HG03139 (cell line): ENCODE results near the gene MAL.
"Not testable (repeated sequence)": the region's sequence is repeated elsewhere in the genome, so short reads cannot be mapped to it uniquely, and the experiment has no call there.

Experiments used
- ATAC-seq: cut with Tn5 transposase; IDR thresholded peaks from one replicate; pipeline ENCODE4 v1.9.1; 2021; ENCODE audit not compliant: unreplicated experiment

Gene MAL

DNA sequence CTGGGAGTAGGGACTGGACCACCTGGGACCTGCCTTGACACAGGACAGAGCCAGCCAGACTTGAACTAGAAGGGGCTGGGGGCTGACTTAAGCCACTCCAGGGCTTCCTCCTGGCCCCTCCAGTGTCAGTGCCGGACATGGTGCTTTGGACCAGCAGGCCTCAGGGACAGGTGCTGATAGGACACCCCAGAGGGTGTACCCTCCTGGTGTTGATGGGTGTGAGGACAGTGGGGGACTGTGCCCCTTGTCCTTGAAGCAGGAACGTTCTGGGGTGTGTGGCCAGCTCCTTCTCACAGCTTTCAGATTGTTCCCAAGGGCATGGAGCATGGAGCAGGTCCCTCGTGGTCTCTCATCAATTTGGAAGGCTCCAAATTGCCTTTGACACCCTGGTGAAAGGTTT is 6.8 kb downstream of the MAL start:
- ATAC-seq: no peak

DNA sequence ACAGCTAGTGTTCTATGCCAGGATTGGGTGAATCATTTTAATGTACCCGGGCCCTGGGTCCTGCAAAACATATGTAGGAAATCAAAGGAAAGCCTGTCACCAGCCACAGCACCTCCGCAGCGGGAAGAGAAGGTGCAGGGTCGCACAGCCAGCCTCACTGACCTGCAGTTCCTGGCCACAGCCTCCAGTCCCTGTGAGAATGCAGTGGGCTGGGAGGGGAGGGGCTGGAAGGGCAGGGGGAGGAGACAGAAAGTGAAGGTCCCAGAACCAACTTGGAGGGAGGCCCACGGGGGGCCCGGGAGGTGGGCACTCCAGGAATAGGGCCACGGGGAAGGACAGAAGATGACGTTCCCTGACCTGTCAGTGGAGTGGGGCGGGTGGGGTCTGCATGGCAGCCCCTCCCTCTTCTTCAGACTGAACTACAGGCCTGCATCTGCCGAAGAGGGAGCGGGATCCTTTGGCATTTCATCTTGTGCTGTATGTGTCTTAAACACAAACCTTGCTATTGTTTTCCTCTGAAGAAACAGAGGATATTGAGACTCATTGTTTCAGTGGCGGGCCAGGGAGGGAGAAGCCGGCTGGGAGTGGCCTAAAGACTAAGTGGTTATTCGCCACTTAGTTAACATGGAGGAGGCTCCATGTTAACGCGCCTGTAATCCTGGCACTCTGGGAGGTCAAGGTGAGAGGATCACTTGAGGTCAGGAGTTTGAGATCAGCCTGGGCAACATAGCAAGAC is 7.5 kb downstream of the MAL start:
- no peak for ATAC-seq

DNA sequence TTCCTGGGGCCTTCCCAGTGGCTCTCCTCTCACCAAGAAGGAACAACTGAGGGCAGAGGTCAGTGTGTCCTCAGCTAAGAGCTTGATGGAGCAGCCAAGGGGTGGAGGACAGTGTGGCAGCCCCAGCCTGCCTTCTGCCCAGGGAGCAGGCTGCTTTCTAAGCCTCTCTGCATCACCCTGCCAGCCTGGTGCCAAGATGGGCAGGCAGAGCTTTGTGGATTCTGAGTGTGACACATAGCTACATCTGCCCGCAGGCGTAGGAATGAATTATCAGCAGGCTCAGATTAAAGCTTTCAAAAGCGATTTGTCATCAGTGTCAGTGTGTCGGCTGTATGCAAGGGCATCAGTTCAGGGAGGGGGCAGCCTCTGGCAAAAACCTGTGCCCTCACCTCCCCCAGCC is 8.7 kb downstream of the MAL start:
- ATAC-seq: no peak

DNA sequence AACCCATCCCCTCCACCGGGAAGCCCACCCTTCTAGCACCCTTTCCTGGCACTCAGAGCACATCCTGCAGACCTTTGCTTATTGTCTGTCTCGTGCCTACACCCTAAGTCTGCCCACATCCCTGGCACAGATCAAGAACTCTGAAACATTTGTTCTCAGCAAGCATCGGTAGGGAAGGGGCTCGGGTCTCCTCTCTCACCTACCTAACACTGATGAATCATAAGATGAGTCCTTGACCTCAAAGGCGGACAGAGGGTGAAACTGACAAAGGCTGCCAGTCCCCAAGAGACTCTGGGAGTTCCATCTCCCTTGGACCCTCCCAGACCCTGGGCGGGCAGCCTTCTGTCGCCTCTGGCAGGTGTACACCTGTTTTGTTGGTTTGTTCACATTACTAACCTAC is 9.3 kb downstream of the MAL start:
- no peak for ATAC-seq

DNA sequence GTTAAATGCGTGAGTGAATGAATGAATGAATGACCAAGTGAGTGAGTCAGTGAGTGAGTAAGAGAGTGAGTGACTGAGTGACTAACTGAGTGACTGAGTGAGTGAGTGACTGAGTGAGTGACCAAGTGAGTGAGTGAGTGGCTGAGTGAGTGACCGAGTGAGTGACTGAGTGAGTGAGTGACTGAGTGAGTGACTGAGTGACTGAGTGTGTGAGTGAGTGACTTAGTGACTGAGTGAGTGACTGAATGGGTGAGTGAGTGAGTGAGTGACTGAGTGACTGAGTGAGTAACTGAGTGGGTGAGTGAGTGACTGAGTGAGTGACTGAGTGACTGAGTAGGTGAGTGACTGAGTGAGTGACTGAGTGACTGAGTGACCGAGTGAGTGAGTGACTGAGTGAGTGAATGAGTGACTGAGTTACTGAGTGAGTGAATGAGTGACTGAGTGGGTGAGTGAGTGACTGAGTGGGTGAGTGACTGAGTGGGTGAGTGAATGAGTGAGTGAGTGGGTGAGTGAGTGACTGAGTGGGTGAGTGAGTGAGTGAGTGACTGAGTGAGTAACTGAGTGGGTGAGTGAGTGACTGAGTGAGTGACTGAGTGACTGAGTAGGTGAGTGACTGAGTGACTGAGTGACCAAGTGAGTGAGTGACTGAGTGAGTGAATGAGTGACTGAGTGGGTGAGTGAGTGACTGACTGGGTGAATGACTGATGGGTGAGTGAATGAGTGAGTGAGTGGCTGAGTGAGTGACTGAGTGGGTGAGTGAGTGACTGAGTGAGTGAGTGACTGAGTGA is 11.3 kb downstream of the MAL start:
- ATAC-seq: no peak

DNA sequence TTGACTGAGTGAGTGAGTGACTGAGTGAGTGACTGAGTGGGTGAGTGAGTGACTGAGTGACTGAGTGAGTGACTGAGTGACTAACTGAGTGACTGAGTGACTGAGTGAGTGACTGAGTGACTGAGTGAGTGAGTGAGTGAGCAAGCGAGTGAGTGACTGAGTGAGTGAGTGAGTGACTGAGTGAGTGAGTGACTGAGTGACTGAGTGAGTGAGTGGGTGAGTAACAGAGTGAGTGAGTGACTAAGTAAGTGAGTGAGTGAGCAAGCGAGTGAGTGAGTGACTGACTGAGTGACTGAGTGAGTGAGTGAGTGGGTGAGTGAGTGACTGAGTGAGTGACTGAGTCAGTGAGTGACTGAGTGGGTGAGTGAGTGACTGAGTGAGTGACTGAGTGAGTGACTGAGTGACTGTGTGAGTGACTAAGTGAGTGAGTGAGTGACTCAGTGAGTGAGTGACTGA is 11.9 kb downstream of the MAL start:
- ATAC-seq: no peak

DNA sequence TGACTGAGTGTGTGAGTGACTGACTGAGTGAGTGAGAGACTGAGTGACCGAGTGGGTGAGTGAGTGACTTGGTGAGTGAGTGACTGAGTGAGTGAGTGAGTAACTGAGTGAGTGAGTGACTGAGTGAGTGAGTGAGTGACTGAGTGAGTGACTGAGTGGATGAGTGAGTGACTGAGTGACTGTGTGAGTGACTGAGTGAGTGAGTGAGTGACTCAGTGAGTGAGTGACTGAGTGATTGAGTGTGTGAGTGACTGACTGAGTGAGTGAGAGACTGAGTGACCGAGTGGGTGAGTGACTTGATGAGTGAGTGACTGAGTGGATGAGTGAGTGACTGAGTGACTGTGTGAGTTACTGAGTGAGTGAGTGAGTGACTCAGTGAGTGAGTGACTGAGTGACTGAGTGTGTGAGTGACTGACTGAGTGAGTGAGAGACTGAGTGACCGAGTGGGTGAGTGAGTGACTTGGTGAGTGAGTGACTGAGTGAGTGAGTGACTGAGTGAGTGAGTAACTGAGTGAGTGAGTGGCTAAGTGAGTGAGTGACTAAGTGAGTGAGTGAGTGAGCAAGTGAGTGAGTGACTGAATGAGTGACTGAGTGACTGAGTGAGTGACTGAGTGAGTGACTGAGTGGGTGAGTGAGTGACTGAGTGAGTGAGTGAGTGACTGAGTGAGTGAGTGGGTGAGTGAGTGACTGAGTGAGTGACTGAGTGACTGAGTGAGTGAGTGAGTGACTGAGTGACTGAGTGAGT is 12.5 kb downstream of the MAL start:
- not testable (repeated sequence) for ATAC-seq

DNA sequence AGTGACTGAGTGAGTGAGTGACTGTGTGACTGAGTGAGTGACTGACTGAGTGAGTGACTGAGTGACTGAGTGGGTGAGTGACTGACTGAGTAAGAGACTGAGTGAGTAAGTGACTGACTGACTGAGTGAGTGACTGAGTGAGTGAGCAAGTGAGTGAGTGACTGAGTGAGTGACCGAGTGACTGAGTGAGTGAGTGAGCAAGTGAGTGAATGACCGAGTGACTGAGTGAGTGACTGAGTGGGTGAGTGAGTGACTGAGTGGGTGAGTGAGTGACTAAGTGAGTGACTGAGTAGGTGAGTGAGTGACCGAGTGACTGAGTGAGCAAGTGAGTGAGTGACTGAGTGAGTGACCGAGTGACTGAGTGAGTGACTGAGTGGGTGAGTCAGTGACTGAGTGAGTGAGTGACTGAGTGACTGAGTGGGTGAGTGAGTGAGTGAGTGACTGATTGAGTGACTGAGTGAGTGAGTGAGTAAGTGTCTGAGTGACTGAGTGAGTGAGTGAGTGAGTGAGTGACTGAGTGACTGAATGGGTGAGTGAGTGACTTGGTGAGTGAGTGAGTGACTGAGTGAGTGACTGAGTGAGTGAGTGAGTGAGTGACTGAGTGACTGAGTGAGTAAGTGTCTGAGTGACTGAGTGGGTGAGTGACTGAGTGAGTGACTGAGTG is 13.3 kb downstream of the MAL start:
- no peak for ATAC-seq

DNA sequence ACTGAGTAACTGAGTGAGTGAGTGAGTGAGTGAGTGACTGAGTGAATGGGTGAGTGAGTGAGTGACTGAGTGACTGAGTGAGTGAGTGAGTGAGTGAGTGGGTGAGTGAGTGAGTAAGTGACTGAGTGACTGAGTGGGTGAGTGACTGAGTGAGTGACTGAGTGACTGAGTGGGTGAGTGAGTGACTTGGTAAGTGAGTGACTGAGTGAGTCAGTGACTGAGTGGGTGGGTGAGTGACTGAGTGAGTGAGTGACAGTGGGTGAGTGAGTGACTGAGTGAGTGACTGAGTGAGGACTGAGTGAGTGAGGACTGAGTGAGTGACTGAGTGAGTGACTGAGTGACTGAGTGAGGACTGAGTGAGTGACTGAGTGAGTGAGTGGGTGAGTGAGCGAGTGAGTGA is 13.9 kb downstream of the MAL start:
- no peak for ATAC-seq

DNA sequence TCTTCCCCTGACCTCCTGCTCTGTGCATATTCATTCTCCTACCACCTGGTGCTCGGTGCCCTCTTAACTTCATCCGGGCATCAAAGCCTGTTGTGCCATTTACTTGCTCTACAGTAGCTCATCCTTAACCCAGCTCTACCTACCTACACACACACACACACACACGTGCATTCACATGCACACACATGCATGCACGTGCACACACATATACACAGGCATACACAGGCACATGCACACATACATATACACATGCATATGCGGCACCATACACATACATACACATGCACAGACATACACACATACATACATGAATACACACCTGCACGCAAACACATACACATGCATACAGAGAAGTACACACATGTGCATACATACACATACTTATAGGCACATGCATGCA is 14.5 kb downstream of the MAL start:
- no peak for ATAC-seq

DNA sequence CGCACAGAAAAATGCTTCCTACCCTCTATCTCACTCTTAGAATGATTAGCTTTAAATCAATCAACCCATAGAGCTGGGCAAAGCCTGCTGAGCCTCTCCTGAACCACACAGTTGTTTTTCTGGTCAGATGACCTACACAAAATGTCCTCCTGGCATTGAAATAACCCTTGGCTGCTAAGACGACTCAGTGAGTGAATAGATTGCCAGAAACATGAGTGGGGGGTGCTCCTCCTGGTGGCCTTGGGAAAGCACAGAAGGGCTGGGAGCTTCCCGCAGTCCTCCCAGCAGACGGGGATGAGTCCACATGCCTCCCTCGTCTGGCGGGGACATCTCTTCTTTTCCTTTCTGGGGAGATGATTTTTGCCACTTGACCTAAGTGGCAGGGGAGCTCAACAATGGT is 14.9 kb downstream of the MAL start:
- no peak for ATAC-seq

DNA sequence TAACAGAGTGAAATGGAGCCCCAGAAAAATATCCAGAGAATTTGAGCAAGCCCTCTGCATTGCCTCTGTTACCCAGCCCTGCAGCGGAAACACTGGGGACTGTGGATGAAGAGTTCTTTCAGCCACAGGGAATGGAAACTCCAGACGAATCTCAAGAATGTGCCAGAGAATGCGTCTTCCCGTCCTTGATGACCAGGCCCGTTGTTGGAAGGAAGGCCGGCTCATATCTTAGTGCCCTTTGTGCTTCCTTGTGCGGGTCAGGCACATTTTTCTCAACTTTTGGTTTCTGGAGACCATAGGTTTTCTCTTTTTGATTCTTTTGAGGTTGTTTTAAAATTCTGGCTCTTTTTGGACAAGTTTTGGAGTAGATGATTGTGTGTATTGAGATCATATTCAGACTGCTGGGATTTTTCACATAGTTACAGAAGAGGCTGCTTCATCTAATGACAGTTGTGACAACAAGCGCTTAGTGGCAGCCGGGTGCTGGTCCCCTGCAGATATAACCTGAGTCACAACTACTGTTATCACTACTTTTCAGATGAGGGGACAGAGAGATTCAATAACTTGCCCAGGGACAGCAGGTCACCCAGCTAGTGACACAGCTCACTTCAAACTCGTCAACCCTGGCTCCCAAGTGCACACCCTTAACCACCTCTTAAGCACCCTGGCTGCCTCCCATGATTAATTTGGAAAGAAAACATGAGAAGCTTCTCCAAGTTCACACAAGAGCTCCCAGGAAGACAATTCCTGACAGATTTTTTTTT is 15.7 kb downstream of the MAL start:
- no peak for ATAC-seq

DNA sequence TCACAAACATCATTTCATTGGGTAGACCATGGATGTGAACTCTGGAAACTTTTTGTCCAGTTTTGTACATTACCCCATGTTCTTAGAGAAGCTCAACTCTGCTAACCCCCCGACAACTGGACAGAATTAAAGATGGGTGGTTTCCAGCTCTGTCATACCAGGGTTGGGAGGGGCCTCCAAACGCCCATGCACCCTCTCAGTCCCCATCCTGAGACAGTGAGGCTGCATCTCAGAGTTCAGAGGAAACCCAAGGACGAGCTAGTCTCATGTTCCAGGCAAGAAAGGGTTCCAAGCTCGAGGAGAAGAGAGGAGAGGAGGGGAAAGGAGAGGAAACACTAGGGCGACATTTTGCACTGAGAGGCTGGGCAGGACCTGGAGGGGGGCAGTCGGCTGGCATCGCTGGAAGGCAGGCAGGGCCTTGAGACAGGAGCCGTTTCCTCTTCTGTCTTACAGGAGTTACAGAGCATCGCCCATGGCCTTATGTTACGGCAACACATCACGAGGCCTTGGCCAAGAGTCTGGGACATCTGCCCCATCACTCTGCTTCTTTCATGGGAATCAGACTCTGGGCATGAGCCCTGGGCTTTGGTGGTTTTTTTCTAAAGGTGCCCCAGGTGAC is 16.4 kb downstream of the MAL start:
- no peak for ATAC-seq

DNA sequence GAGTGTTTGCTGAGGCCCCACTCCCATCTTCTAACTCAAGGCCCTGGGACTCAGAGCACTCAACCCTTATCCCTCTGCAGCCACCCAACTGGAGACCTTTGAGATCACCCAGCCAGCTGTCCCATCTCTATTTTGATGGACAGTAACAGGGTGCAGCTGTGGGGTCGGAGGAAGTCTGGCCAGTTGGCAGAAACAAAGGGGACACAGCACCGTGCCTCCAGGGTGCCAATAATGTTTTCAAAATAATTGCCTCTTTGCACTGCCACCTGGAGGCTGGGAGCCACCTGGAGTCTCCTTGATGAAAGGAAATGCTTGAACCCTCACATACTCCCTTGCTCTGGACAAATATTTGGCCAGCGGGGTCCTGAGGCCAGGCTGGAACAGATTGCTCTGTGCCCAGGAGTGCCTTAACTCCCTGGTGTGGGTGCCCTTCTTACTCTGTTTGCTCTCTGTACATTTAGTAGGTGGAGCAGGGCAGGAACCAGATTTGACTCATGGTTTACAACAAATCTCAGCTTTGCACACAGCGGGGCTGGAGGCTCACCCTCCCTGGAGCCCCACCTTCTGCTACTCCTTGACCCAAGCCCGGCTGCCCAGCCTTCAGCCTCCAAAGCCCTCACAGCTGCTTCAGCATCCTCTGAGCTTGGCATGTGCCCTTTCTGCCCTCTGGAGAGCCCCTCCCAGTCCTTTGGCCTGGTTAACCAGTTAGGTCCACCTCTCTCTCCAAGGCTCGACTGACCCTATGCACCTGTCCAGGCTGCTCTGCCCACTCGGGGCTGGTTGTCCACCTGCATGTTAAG is 17.2 kb downstream of the MAL start:
- no peak for ATAC-seq

DNA sequence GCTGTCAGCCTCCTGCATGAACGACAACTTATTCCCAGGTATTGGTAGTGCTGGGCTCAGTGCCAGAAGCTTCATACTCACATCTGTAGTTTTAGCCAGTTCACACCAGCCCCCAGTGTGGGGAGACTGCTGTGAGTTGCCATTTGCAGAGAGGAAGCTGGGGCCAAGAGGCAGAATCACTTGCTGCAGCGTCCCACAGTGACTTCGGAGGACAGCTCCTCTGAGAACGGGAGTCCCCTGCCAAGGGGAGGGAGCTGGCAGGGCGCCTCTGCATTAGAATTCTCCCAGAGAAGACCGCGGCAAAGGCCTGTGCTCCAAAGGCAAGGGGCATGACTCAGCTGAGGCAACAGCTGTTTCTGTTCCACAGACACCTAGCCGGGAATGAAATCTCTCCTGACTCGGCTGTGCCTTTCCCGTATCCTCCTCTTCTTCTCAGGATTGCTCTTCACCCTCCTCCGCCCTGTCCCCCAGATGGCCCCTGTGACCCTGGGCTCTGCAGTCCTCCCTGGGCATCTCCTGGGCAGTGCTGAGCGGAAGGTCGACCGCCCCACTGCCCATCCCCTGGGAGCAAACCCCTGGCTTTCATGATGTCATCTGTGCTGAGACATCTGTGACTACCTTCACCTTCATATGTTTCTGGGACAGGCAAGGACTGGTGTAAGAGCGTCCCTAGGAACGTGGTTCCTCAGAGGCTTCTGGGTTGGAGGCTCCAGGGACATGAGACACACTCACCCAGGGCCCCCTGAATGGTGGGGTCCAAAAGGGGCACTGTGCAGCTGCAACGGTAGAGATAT is 18.0 kb downstream of the MAL start:
- no peak for ATAC-seq

DNA sequence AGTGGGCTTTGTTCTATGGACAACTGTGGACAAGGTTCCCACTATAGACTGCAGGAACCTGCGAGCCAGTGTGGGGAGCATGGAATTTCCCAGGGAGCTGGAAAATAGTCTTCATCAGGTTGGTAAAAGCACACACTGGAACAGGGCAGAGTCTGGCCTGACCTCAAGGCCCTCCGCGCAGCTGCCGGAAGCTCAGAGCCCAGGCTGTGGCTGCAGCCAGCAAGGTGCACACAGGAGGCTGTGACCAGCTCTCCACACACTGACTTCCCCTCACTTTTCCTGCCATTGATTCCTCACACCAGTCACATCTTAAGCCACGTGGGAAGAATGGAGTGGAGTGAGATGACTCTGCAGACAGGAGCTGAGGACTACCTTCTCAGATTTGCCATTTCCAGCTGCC is 19.1 kb downstream of the MAL start:
- no peak for ATAC-seq

DNA sequence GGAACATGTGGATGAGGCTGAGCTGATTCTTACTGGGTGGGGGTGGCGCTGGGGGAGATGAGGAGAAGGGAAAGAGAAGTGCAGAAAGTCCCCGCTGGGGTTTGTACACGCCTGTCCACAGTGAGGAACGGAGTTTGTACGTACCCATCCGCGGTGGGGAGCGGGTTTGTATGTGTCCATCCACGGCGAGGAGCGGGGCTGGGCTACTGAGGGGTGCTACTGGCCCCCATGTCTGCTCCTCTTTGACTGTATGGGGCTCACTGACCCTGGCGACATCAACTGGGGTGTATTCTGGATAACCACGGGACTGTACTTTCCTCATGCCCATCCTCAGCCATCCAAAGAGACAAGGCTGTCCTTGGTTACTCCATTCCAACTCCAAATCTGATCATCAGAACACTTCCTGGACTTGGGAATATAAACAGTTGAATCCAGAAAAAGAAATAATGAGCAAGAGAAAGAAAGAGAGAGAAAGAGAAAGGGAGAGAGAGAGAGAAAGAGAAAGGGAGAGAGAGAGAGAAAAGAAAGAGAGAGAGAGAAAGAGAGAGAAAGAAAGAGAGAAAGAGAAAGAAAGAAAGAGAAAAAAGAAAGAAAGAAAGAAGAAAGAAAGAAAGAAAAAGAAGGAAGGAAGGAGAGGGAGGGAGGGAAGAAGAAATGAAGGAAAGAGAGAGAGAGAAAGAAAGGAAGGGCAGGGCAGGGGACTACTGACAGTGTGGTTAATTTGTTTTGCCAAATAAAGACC is 21.0 kb downstream of the MAL start:
- ATAC-seq: no peak
